ENCODE measurements around the gene ZC3H4.
A peak's percentile ranks its signal among the peaks of the same experiment; 100 is the strongest.

ZC3H4 gene

DNA sequence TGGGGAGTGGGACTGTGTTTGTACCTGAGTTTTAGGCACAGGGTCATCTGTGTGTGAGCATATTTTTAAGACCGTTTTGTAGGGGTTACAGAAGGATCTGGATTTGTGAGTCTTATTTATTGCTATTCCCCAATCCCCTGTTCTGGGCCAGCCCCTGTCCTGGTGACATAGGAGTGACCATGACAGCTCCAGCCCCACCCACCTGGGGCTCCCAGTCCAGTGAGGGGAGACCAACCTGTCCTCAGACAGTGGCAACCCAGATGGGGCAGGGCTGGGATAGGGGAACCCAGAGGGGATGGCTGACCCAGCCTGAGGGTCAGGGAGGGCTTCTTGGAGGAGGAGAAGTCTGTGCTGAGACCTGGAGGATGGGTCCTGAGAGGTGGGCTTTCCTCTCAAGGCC, 75.8 kb downstream of the ZC3H4 start:
- Mint-ChIP-seq H3K36me3 (ENCODE audit: insufficient read depth) (peaks cover 19% of the 10 kb centered on the region), H3K9me3 (no peaks in the 10 kb centered on the region), H3K27ac (no peak overlapping the region), H3K27me3 (peaks cover under 1 to 7% of the 10 kb centered on the region in 2 donors), H3K4me3 (no peak overlapping the region), H3K4me1 (ENCODE audit: low read depth in 2 of 2) (peaks cover 11 to 15% of the 10 kb centered on the region in 2 donors)
- ATAC-seq (replicated peaks): no peak
- DNase-seq: no peak

DNA sequence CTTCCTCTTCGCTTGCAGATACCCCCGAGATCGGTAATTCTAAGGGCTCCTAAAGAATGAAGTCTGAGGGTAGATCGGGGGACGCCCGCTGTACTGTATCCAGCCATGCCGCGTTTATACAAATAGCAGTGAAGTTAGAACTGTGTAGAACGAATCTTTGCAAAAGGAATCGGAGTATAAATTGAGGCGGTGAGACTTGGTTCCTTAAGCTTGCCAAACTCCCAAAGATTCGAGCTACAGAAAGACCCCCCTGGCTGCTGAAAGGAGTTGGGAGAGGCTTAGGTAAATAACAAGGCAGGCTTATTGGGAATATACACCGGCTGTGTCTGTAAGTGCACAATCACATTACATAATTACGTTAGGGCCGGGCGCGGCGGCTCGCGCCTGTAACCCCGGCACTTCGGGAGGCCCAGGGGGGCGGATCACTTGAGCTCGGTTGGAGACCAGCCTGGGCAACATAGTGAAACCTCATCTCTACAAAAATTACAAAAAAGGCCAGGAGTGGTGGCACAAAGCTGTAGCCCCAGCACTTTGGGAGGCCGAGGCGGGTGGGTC, 77.4 kb downstream of the ZC3H4 start:
- no peak for DNase-seq
- Mint-ChIP-seq H3K4me3 (peak overlapping the region; percentile 80), H3K9me3 (no peaks in the 10 kb centered on the region), H3K27me3 (peaks cover 10 to 22% of the 10 kb centered on the region in 2 donors), H3K36me3 (ENCODE audit: insufficient read depth) (peaks cover 16% of the 10 kb centered on the region), H3K4me1 (ENCODE audit: low read depth in 2 of 2) (peaks cover 11 to 21% of the 10 kb centered on the region in 2 donors), H3K27ac (peak overlapping the region; percentile 29 to 64)
- ATAC-seq (replicated peaks): peak; percentile 52

DNA sequence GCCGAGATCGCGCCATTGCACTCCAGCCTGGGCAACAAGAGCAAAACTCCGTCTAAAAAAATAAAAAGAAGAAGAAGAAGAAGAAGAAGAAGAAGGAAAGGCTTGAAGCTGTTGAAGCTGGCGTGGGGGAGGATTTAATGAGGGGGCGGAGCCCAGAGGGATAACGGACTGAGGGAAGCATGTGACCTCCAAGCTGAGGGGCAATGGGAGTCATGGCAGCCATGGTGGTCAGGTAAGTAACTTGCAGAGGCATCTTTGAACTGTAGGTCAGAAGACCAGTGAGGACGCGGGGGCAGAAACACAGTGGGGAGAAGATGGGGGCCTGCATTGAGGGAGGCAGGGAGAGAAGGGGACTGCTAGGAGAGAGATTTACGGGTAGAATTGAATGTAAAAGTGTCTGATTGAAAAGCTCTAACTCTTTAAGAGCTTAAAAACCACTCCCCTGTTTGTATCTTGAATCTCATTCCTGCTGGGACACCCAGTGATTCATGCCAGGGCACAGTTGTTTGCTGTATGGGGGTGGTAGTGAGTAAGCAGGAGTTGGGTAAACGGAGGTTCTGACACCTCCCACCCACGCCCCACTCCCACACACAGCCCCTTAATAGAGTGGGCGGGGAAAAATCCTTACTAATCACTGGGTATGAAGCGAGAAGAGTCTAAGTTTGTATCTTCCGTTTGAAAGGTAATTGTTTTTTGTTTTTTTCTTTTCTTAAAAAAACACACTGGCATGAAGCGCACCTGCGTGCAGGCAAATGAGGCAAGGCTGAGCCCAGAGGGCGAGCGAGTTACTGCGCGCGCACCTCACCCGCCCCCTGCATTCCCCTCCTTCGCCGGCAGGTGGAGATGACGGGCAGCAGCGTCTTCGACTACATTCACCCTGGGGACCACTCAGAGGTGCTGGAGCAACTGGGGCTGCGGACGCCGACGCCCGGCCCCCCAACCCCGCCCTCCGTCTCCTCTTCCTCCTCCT, 78.2 kb downstream of the ZC3H4 start:
- peak overlapping the region; percentile 46 to 64 for H3K27ac Mint-ChIP-seq
- peaks cover 11 to 21% of the 10 kb centered on the region in 2 donors for H3K4me1 Mint-ChIP-seq (ENCODE audit: low read depth in 2 of 2)
- peaks cover 16% of the 10 kb centered on the region for H3K36me3 Mint-ChIP-seq (ENCODE audit: insufficient read depth)
- H3K9me3 Mint-ChIP-seq: no peaks in the 10 kb centered on the region
- DNase-seq: peak; percentile 96 to 100 (median 99)
- H3K4me3 Mint-ChIP-seq: peak overlapping the region; percentile 80
- ATAC-seq (replicated peaks): peak; percentile 95
- peaks cover 16 to 23% of the 10 kb centered on the region in 2 donors for H3K27me3 Mint-ChIP-seq

DNA sequence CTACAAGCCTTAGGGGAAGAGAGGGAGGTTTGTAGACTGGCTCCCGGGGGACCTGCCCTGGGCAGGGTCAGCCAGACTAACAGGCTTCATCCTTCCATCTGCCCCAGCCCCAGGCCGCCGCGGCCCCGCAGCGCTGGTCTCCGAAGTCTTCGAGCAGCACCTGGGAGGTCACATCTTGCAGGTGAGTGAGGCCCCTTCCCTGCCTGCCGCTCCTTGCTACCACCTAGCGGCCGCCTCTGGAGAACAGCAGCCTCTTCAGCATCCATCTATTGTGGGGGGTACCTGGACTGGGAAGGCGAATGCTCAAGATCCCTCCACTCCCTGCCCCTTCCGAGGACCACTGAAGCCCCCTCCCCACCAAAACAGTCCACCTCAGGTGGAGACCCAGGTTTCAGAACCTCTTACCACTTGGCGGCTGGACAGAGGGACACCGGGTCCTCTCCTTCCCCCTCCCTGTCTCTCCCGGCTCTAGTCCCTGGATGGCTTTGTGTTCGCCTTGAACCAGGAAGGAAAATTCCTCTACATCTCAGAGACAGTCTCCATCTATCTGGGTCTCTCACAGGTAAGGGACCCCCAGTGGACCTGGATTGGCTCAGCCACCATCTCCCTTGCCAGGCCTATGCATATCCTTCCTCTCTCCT, 81.3 kb downstream of the ZC3H4 start:
- H3K27ac Mint-ChIP-seq: no peak overlapping the region
- peaks cover 38 to 51% of the 10 kb centered on the region in 2 donors for H3K27me3 Mint-ChIP-seq
- ATAC-seq (replicated peaks) (peak; percentile 39), DNase-seq (peak; percentile 52 to 59 (median 53))
- H3K9me3 Mint-ChIP-seq: no peaks in the 10 kb centered on the region
- H3K4me1 Mint-ChIP-seq (ENCODE audit: low read depth in 2 of 2): peaks cover 16 to 24% of the 10 kb centered on the region in 2 donors
- peaks cover 20% of the 10 kb centered on the region for H3K36me3 Mint-ChIP-seq (ENCODE audit: insufficient read depth)
- H3K4me3 Mint-ChIP-seq: no peak overlapping the region

DNA sequence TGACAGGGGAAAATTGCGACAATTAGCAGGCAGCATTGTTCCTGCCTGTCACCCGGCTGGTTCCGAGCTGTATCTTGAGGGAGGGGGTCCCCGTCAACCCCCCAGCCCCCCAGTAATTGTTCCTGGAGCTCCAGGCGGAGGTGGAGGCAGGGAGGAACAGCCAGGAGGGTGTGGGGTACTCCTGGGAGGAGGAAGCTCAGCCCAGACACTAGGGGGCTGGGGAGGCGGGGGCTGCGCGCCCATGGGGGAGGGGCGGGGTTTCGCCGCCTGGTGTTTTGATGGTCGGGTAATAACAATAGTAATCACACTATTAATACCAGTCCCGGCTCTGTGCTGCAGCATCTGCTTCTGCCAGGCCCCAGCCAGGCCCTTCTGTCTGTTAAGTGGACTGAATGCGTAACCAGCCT, 85.4 kb downstream of the ZC3H4 start:
- peaks cover 60 to 85% of the 10 kb centered on the region in 2 donors for H3K27me3 Mint-ChIP-seq
- no peak overlapping the region for H3K4me3 Mint-ChIP-seq
- peaks cover 10 to 11% of the 10 kb centered on the region in 2 donors for H3K4me1 Mint-ChIP-seq (ENCODE audit: low read depth in 2 of 2)
- no peaks in the 10 kb centered on the region for H3K9me3 Mint-ChIP-seq
- DNase-seq (no peak), ATAC-seq (replicated peaks) (no peak)
- H3K36me3 Mint-ChIP-seq (ENCODE audit: insufficient read depth): peaks cover 4% of the 10 kb centered on the region
- H3K27ac Mint-ChIP-seq: no peak overlapping the region

DNA sequence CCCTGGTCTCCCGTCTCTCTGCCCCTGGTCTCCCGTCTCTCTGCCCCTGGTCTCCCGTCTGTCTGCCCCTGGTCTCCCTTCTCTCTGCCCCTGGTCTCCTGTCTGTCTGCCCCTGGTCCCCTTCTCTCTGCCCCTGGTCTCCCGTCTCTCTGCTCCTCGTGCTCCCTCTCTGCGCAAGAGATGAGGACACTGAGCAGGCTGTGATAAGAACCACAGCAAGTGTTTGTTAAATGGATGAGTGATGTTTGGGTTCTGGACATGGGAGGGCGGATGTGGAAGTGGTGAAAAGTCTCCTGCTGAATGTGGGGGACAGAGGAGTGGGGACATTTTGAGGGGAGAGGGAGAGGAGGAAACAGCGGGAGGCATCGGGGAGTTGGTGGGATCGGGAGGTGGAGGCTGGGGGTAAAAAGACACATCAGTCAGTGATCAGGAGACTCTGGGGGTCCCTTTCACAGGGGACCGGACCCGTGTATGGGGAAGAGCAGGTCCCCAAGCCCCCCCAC, 85.9 kb downstream of the ZC3H4 start:
- Mint-ChIP-seq H3K27ac (no peak overlapping the region), H3K27me3 (peaks cover 63 to 90% of the 10 kb centered on the region in 2 donors), H3K4me3 (no peak overlapping the region), H3K9me3 (no peaks in the 10 kb centered on the region), H3K36me3 (ENCODE audit: insufficient read depth) (peaks cover 4% of the 10 kb centered on the region), H3K4me1 (ENCODE audit: low read depth in 2 of 2) (peaks cover 15% of the 10 kb centered on the region in 2 donors)
- DNase-seq: no peak
- ATAC-seq (replicated peaks): no peak

DNA sequence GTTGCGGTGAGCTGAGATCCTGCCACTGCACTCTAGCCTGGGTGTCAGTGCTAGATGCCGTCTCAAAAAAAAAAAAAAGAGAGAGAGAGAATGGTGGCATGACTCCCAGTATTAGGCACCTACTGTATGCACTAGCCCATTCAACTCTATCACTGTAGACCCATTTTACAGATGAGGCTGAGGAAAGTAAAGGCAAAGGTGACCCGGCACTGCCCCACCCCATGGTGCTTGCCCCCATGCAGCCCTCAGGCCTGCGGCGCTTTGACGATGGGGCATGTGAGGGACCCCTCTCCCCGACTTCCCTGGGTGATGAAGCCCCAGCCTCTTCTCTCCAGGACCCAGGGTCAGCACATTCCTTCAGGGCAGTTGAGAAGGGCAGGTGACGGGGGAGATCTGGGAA, 86.7 kb downstream of the ZC3H4 start:
- ATAC-seq (replicated peaks): no peak
- H3K27me3 Mint-ChIP-seq: peaks cover 60 to 90% of the 10 kb centered on the region in 2 donors
- no peak overlapping the region for H3K27ac Mint-ChIP-seq
- no peaks in the 10 kb centered on the region for H3K9me3 Mint-ChIP-seq
- H3K4me3 Mint-ChIP-seq: no peak overlapping the region
- peaks cover 4% of the 10 kb centered on the region for H3K36me3 Mint-ChIP-seq (ENCODE audit: insufficient read depth)
- DNase-seq: no peak
- H3K4me1 Mint-ChIP-seq (ENCODE audit: low read depth in 2 of 2): peaks cover 10 to 15% of the 10 kb centered on the region in 2 donors

DNA sequence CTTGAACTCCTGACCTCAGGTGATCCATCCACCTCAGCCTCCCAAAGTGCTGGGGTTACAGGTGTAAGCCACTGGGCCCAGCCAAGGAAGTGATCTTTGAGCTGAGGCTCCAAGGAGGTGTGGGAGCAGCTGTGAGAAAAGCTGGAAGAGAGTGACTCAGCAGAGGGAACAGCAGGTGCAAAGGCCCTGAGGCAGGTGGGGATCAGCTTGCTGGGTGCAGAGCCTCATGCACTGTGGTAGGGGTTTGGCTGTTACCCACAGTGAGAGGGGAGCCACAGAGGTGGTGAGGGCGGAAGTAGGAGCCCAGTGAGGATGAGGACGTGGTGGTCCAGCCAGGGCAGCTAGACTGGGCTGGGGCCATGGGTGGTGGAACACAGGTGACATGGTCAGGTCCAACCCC, 87.4 kb downstream of the ZC3H4 start:
- no peaks in the 10 kb centered on the region for H3K9me3 Mint-ChIP-seq
- H3K27ac Mint-ChIP-seq: no peak overlapping the region
- H3K36me3 Mint-ChIP-seq (ENCODE audit: insufficient read depth): peaks cover 4% of the 10 kb centered on the region
- H3K4me3 Mint-ChIP-seq: no peak overlapping the region
- peak; percentile 22 for ATAC-seq (replicated peaks)
- no peak for DNase-seq
- peaks cover 61 to 90% of the 10 kb centered on the region in 2 donors for H3K27me3 Mint-ChIP-seq
- peaks cover 11 to 15% of the 10 kb centered on the region in 2 donors for H3K4me1 Mint-ChIP-seq (ENCODE audit: low read depth in 2 of 2)

DNA sequence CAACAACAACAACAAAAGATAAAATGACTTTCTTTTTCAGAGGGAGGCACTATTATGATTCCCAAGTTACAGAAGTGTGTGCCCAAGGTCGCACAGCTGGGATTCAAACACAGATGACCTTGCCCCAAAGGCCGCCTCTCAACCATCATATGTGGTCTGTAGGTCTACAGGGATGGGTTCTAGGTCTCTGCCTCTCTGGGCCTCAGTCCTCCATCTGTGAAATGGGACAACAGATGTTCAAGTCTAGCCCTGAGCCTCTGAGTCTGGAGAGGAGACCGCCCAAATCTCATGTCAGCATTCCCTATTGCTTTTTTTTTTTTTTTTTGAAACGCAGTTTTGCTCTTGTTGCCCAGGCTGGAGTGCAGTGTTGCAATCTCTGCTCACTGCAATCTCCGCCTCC, 89.1 kb downstream of the ZC3H4 start:
- ATAC-seq (replicated peaks) (no peak), DNase-seq (no peak)
- Mint-ChIP-seq H3K9me3 (no peaks in the 10 kb centered on the region), H3K36me3 (ENCODE audit: insufficient read depth) (peaks cover 4% of the 10 kb centered on the region), H3K27me3 (peaks cover 56 to 95% of the 10 kb centered on the region in 2 donors), H3K27ac (no peak overlapping the region), H3K4me3 (no peak overlapping the region), H3K4me1 (ENCODE audit: low read depth in 2 of 2) (peaks cover 15% of the 10 kb centered on the region in 2 donors)

DNA sequence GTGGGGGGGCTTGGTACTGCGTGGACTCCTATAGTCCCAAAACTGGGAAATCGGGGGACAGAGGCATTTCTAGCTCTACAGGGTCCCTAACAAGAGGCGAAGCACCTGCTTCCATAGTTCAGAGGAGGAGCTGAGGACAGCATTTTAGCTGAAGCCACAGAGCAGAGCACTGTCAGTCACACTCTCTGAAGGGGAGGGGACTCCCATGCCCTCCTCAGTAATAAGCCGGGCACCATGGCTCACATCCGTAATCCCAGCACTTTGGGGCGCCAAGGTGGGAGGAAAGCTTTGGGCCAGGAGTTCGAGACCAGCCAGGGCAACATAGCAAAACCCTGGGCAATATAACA, 90.2 kb downstream of the ZC3H4 start:
- Mint-ChIP-seq H3K9me3 (no peaks in the 10 kb centered on the region), H3K27me3 (peaks cover 59 to 95% of the 10 kb centered on the region in 2 donors), H3K27ac (no peak overlapping the region), H3K4me1 (ENCODE audit: low read depth in 2 of 2) (peaks cover 15% of the 10 kb centered on the region in 2 donors), H3K4me3 (peak overlapping the region in 1 of 2 donors; percentile 45), H3K36me3 (ENCODE audit: insufficient read depth) (peaks cover 7% of the 10 kb centered on the region)
- ATAC-seq (replicated peaks): no peak
- no peak for DNase-seq

DNA sequence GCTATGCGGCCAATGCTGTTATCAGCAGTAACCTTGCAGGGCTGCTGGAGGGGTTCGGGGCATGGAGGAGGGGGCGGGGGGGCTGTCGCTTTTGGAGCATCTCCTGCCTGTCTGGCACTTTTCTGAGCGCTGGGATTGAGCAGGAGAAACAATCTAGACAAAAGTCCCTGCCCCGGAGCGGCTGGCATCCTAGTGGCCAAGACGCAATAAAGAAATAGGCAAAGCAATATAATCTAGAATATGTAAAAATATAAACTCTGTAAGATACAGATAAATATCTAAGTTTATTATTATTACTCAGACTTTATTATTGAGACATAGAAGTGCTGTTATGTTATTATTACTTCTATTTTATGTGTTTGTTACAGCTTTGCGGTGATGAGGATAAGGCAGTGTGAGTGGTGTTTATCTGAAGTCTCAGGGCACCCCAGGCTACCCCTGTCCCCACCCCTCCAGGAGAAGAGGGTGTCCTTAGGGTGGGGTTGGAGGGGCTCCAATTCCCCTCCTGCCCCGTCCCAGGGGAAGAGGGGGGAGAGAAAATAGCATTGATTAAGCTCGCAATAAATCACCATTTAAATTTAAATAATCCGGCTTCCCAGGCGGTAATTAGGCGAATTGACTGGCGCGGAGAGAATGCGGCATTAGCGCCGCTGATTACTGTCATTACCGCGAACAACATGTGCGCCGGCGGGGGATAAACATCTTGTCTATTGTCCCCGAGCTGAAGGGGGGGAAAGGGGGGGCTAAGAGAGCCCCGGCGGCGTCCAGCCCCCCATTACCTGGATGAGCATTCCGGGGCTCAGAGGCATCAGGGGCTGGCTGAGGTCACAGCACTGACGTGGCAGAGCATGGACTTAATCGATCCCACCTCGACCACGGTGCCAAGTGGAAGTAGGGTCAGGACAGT, 90.8 kb downstream of the ZC3H4 start:
- Mint-ChIP-seq H3K27me3 (peaks cover 54 to 91% of the 10 kb centered on the region in 2 donors), H3K27ac (no peak overlapping the region)
- no peak for ATAC-seq (replicated peaks)

DNA sequence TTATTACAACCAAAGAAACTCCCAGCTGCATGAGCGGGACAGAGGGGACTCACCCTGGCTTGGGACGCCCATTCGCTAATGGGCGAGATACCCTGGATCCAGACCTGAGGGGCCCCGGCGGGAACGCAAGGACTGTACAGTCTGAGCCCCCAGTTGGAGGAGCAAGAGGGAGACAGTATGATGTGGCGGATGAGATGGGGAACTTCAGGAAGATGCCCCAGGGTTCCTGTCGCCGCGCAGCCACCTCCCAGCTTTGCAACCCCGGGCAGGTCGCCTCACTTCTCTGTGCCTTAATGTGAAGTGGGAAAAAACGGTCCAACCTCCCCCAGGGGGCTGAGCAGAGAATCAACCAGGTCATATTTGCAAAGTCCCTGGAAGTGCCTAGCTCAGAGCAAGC, 91.4 kb downstream of the ZC3H4 start:
- Mint-ChIP-seq H3K4me3 (peak overlapping the region in 1 of 2 donors; percentile 12), H3K4me1 (ENCODE audit: low read depth in 2 of 2) (peaks cover 10 to 12% of the 10 kb centered on the region in 2 donors), H3K9me3 (no peaks in the 10 kb centered on the region), H3K36me3 (ENCODE audit: insufficient read depth) (peaks cover 3% of the 10 kb centered on the region), H3K27me3 (peaks cover 47 to 84% of the 10 kb centered on the region in 2 donors), H3K27ac (no peak overlapping the region)
- ATAC-seq (replicated peaks) (no peak), DNase-seq (no peak)

More for the DNA sequence above, 90.8 kb downstream of the ZC3H4 start:
- Mint-ChIP-seq H3K9me3 (no peaks in the 10 kb centered on the region), H3K36me3 (ENCODE audit: insufficient read depth) (peaks cover 7% of the 10 kb centered on the region), H3K4me1 (ENCODE audit: low read depth in 2 of 2) (peaks cover 14 to 15% of the 10 kb centered on the region in 2 donors), H3K4me3 (peak overlapping the region; percentile 12 to 45)
- DNase-seq: no peak
